DND-41 (cell line): Measurements from ENCODE around the gene C10orf90.

Experiments
- ATAC-seq: fragments of 200-7000 bp; cut with Tn5 transposase; 3 replicates; pipeline ENCODE4 v1.9.1; 2021; ENCODE audit warnings: low read depth; ENCODE audit not compliant: insufficient read depth
- DNase-seq: peaks from one replicate; pipeline ENCODE4 v3.0.0-alpha.2; 2020
- H2AFZ ChIP-seq: 2 replicates; pipeline ENCODE4 v1.6.0; 2012; ENCODE audit warnings: low read depth, low read length
- H3K27ac ChIP-seq: 2 replicates; pipeline ENCODE4 v1.5.1; 2012; ENCODE audit warnings: low read length, inconsistent platforms
- H3K27me3 ChIP-seq: fragments of 200-600 bp; sonication (generic); 2 replicates; pipeline ENCODE4 v1.6.0; 2012; ENCODE audit warnings: low read length, mild to moderate bottlenecking, inconsistent platforms; ENCODE audit not compliant: insufficient read depth, poor library complexity
- H3K36me3 ChIP-seq: 2 replicates; pipeline ENCODE4 v1.5.1; 2012; ENCODE audit warnings: low read length, inconsistent platforms; ENCODE audit not compliant: insufficient read depth
- H3K4me1 ChIP-seq: 2 replicates; pipeline ENCODE4 v1.5.1; 2012; ENCODE audit warnings: mild to moderate bottlenecking, low read length; ENCODE audit not compliant: insufficient read depth
- H3K4me2 ChIP-seq: 2 replicates; pipeline ENCODE4 v1.6.0; 2012; ENCODE audit warnings: mild to moderate bottlenecking, moderate library complexity, low read length, inconsistent platforms; ENCODE audit not compliant: insufficient read depth
- H3K4me3 ChIP-seq, 2 experiments: fragments of 200-600 bp in 1 of 2; shearing (Covaris generic) in 1 of 2; 2 replicates each; pipeline ENCODE4 v1.5.1; 2012 to 2016; ENCODE audit warnings: inconsistent platforms in 2 of 2, low read length in 2 of 2, mild to moderate bottlenecking in 2 of 2, low read depth in 1 of 2, moderate library complexity in 1 of 2
- H3K79me2 ChIP-seq: 2 replicates; pipeline ENCODE4 v1.6.0; 2012; ENCODE audit warnings: low read length, inconsistent platforms; ENCODE audit not compliant: insufficient read depth
- H3K9ac ChIP-seq: 2 replicates; pipeline ENCODE4 v1.6.0; 2012; ENCODE audit warnings: low read depth, mild to moderate bottlenecking, inconsistent platforms, low read length, moderate library complexity
- H3K9me3 ChIP-seq: 2 replicates; pipeline ENCODE4 v1.5.1; 2012; ENCODE audit warnings: low read length, moderate library complexity, mild to moderate bottlenecking, inconsistent platforms; ENCODE audit not compliant: insufficient read depth, severe bottlenecking
- H4K20me1 ChIP-seq: 2 replicates; pipeline ENCODE4 v1.6.0; 2012; ENCODE audit warnings: low read length; ENCODE audit not compliant: insufficient read depth
- CTCF ChIP-seq: IDR thresholded peaks from 2 replicates; pipeline ENCODE4 v1.5.1; 2012; ENCODE audit warnings: borderline replicate concordance, low read length, moderate library complexity, mild to moderate bottlenecking; ENCODE audit not compliant: poor library complexity, severe bottlenecking; ENCODE audit errors: extremely low read depth
- EZH2 ChIP-seq: IDR thresholded peaks from 3 replicates; pipeline ENCODE4 v1.6.1; 2012; ENCODE audit warnings: borderline replicate concordance, low read depth, mild to moderate bottlenecking, moderate library complexity, low read length, inconsistent platforms; ENCODE audit not compliant: severe bottlenecking

The C10orf90 gene

GRCh38 chr10:126663328-126663727, 7.2 kb downstream of the C10orf90 start:
- Histone ChIP-seq H3K36me3 (no peaks in the 10 kb centered on the region), H3K9me3 (no peaks in the 10 kb centered on the region), H3K4me2 (no peak overlapping the region), H3K9ac (no peak overlapping the region), H3K27ac (no peak overlapping the region), H2AFZ (no peak overlapping the region), H3K79me2 (no peaks in the 10 kb centered on the region), H4K20me1 (no peaks in the 10 kb centered on the region), H3K4me3 (no peak overlapping the region), H3K4me1 (no peaks in the 10 kb centered on the region), H3K27me3 (no peaks in the 10 kb centered on the region)
- ATAC-seq = no peak
- DNase-seq = no peak
- TF ChIP-seq EZH2 = no peak
- TF ChIP-seq CTCF = no peak

GRCh38 chr10:126661841-126662515, 8.5 kb downstream of the C10orf90 start:
- Histone ChIP-seq H3K4me3 (no peak overlapping the region), H4K20me1 (no peaks in the 10 kb centered on the region), H3K36me3 (no peaks in the 10 kb centered on the region), H3K4me2 (no peak overlapping the region), H3K4me1 (no peaks in the 10 kb centered on the region), H2AFZ (no peak overlapping the region), H3K27ac (no peak overlapping the region), H3K79me2 (no peaks in the 10 kb centered on the region), H3K9ac (no peak overlapping the region), H3K27me3 (no peaks in the 10 kb centered on the region), H3K9me3 (no peaks in the 10 kb centered on the region)
- ATAC-seq (no peak), DNase-seq (no peak)
- no peak for TF ChIP-seq EZH2
- no peak for TF ChIP-seq CTCF

GRCh38 chr10:126661356-126661755, 9.1 kb downstream of the C10orf90 start:
- H3K27ac ChIP-seq = no peak overlapping the region
- no peaks in the 10 kb centered on the region for H3K79me2 ChIP-seq
- DNase-seq = no peak
- H2AFZ ChIP-seq = no peak overlapping the region
- H3K9ac ChIP-seq = no peak overlapping the region
- H3K27me3 ChIP-seq = no peaks in the 10 kb centered on the region
- no peak overlapping the region for H3K4me2 ChIP-seq
- ATAC-seq = no peak
- TF ChIP-seq CTCF = no peak
- TF ChIP-seq EZH2 = no peak
- H3K4me3 ChIP-seq = no peak overlapping the region
- no peaks in the 10 kb centered on the region for H3K36me3 ChIP-seq
- no peaks in the 10 kb centered on the region for H4K20me1 ChIP-seq
- H3K9me3 ChIP-seq = no peaks in the 10 kb centered on the region
- no peaks in the 10 kb centered on the region for H3K4me1 ChIP-seq
